ENCODE measurements around the gene ELL3.
A peak's percentile ranks its signal among the peaks of the same experiment; 100 is the strongest.
"Not testable (repeated sequence)": the region's sequence is repeated elsewhere in the genome, so short reads cannot be mapped to it uniquely, and the experiment has no call there.

ELL3 gene

DNA sequence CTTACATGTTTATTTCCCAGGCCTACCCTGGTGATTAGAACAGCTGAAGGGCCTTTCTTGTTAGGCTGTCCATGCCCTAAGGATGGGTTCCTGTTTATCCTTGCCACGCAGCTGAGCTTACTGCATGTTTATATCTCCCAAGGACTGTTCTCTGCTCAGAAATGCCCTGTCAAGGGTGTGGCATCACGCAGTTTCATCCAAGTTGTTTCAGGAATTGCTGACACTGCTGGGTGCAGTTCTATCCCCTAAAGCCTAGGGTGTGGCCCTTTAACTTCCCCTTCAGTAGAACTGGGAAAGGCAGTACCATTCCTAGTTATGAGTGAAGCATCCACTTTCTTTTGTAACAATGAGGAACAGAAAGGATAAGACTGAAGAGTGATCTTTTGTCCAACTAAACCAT is 5.0 kb downstream of the ELL3 start:
- Mint-ChIP-seq H3K36me3 (ENCODE audit: low read depth) (peaks cover 89% of the 10 kb centered on the region), H3K4me1 (ENCODE audit: low read depth) (peaks cover 11% of the 10 kb centered on the region), H3K27me3 (no peaks in the 10 kb centered on the region), H3K9me3 (no peaks in the 10 kb centered on the region), H3K4me3 (no peak overlapping the region), H3K27ac (peak overlapping the region; percentile 71)
- no peak for DNase-seq

DNA sequence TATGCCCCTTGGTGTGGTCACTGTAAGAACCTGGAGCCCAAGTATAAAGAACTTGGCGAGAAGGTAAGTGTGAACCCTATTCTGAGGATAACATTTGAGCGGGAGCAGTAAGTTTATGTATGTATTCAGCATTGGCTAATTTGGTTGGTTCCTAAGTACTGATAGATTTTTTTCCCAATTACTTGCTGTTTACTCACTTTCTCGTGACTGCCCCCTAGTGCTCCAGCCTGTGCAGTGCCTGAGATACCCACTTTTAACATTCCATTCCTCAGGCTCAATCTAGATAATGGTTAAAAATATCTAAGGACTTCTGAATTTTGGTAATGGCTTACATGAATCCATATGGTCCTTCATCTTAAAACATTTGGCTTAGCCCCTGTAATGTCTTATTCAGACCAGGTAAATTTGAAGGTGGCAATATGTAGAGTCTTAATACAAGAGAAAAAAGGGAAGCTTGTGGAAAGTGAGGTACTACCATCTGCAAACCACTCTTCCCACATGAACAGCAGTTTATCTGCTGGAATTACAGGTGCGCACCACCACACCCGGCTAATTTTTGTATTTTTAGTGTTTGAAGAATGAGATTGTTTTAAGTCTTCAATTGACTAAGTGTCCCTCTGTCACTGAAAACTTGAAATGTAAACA is 7.1 kb downstream of the ELL3 start:
- peak; percentile 66 for DNase-seq
- Mint-ChIP-seq H3K4me1 (ENCODE audit: low read depth) (peaks cover 2% of the 10 kb centered on the region), H3K9me3 (no peaks in the 10 kb centered on the region), H3K4me3 (no peak overlapping the region), H3K36me3 (ENCODE audit: low read depth) (peaks cover 98% of the 10 kb centered on the region), H3K27me3 (no peaks in the 10 kb centered on the region), H3K27ac (peak overlapping the region; percentile 38)

DNA sequence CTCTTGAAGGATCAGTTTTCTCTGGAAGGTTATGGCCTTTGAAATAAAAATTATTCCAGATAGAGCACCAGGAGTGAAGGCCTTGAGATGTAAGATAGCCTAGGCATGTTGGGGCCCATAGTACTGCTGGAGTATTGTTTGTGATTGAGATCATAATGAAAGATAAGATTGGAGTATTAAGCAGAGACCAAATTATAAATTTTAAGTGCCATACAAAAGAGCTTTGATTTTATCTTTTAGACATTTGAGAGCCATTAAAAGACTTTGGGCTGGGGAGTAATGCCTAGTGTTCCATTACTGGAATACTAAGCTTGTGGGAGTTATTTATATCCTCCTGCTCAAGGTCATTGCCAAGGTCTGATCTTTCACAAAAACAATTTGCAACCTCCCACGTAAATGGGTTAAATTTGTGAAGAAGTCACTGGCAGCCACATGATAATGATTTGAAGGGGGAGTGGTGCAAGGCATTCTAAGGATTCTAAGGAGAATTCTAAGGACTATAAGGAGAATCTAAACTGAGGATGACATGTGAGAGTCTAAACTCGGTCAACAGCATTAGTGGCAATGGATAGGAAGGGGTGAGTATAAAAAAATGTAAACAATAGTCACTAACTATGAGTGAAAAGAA is 12.8 kb downstream of the ELL3 start:
- Mint-ChIP-seq H3K9me3 (no peaks in the 10 kb centered on the region), H3K27me3 (no peaks in the 10 kb centered on the region), H3K4me1 (ENCODE audit: low read depth) (peaks cover 6% of the 10 kb centered on the region), H3K27ac (peak overlapping the region; percentile 38), H3K4me3 (no peak overlapping the region), H3K36me3 (ENCODE audit: low read depth) (peaks cover 96% of the 10 kb centered on the region)
- DNase-seq: no peak

DNA sequence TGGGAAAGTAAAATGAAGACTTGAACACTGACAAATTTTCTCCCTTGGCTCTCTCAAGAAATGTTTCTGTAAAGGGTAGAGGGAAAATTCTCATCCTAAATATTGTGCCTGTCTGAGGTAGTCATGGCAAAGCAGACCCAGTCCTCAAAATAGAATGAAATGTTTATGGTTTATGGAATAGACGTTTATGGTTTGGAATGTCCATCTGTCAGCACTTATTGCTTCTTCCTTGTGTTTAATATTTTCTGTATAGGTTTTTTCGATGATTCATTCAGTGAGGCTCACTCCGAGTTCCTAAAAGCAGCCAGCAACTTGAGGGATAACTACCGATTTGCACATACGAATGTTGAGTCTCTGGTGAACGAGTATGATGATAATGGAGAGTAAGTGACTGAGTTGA is 13.9 kb downstream of the ELL3 start:
- no peak overlapping the region for H3K4me3 Mint-ChIP-seq
- no peak for DNase-seq
- H3K36me3 Mint-ChIP-seq (ENCODE audit: low read depth): peaks cover 94% of the 10 kb centered on the region
- H3K9me3 Mint-ChIP-seq: no peaks in the 10 kb centered on the region
- peaks cover 4% of the 10 kb centered on the region for H3K4me1 Mint-ChIP-seq (ENCODE audit: low read depth)
- H3K27ac Mint-ChIP-seq: peak overlapping the region; percentile 75
- H3K27me3 Mint-ChIP-seq: no peaks in the 10 kb centered on the region

DNA sequence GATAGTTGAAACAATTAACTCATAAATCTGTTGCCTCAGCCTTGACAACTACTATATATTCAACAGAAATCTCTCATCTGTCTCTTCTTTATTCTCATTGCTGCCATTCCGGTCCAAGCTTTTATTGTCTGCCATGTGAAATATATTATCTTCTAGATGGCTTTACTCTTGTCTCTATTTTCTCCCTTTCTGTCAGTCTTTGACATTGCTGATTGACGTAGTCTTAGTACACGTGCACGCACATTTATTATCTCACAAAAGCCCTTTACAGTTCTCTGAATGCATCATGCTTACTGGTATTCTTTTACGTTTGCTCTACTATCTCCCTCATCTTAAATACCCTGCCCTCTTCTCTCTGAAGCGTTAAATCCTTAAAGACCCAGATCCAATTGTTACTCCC is 24.9 kb downstream of the ELL3 start:
- Mint-ChIP-seq H3K4me3 (peak overlapping the region; percentile 14), H3K9me3 (no peaks in the 10 kb centered on the region), H3K4me1 (ENCODE audit: low read depth) (peaks cover 52% of the 10 kb centered on the region), H3K36me3 (ENCODE audit: low read depth) (peaks cover 80% of the 10 kb centered on the region), H3K27me3 (no peaks in the 10 kb centered on the region), H3K27ac (peak overlapping the region; percentile 98)
- no peak for DNase-seq

DNA sequence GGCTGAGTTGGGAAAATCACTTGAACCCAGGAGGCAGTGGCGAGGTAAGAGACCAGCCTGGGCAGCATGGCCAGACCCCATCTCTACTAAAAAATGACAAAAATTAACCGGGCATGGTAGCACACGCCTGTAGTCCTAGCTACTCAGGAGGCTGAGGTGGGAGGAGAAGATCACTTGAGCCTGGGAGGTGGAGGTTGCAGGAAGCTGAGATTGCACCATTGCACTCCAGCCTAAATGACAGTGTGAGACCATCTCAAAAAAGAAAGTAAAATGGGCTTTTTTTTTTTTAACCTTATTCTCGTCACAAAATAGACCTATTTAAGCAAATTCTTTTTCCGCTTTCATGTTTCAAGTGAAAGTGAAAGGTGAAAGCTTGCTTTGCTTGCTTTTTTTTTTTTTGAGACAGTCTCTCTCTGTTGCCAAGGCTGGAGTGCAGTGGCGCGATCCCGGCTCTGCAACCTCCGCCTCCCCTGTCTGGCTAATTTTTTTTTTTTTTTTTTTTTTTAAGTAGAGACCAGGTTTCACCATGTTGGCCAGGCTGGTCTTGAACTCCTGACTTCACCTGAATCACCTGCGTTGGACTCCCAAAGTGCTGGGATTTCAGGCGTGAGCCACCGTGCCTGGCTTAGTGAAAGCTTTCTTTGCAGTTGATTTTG is 26.9 kb downstream of the ELL3 start:
- H3K9me3 Mint-ChIP-seq: no peaks in the 10 kb centered on the region

DNA sequence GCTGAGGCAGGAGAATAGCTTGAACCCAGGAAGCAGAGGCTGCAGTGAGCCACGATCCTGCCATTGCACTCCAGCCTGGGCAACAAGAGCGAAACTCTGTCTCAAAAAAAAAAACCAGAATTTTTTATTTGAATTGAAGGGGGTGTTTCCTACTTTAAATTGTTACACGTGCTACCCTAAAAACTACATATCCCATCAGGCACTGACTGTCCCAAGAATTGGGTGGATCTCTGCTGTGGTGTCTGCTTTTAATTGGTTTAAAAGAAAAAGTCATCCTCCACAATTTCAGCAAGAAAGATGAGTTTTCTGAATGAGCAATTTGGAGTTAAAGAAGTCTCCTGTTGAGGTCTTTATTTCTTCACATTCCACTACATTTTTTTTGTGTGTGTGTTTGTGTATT is 28.4 kb downstream of the ELL3 start:
- H3K9me3 Mint-ChIP-seq: no peaks in the 10 kb centered on the region
- H3K27me3 Mint-ChIP-seq: no peaks in the 10 kb centered on the region
- peaks cover 54% of the 10 kb centered on the region for H3K4me1 Mint-ChIP-seq (ENCODE audit: low read depth)
- peak overlapping the region; percentile 98 for H3K27ac Mint-ChIP-seq
- no peak for DNase-seq
- peaks cover 50% of the 10 kb centered on the region for H3K36me3 Mint-ChIP-seq (ENCODE audit: low read depth)
- peak overlapping the region; percentile 90 for H3K4me3 Mint-ChIP-seq

More for the DNA sequence above, 26.9 kb downstream of the ELL3 start:
- peaks cover 64% of the 10 kb centered on the region for H3K36me3 Mint-ChIP-seq (ENCODE audit: low read depth)
- peaks cover 56% of the 10 kb centered on the region for H3K4me1 Mint-ChIP-seq (ENCODE audit: low read depth)
- peak overlapping the region; percentile 90 for H3K4me3 Mint-ChIP-seq
- peak overlapping the region; percentile 98 for H3K27ac Mint-ChIP-seq
- peak; percentile 49 for DNase-seq
- no peaks in the 10 kb centered on the region for H3K27me3 Mint-ChIP-seq

DNA sequence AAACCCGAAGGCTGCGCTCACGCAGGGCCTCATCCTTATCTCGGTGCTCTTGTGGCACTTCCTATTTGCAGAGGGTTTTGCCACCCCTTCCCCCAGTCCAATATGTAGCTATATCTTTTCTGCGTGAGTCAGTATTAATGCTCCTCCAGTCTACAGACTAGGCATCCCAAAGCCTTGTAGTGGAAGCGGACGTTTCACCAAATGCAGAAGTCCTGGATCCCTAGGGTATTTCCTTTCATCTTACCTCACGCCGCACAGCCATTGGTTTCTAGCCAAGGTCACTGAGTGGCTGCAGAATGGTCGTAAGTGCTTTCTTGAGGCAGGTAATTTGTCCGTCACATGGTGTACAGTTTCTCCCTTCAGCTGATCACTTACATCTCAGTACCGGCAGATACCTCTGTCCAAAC is 29.9 kb downstream of the ELL3 start:
- DNase-seq, H3K27me3 Mint-ChIP-seq, H3K9me3 Mint-ChIP-seq: not testable (repeated sequence)
- Mint-ChIP-seq H3K4me1 (ENCODE audit: low read depth) (peaks cover 41% of the 10 kb centered on the region), H3K4me3 (peak overlapping the region; percentile 90), H3K36me3 (ENCODE audit: low read depth) (peaks cover 36% of the 10 kb centered on the region), H3K27ac (peak overlapping the region; percentile 98)

DNA sequence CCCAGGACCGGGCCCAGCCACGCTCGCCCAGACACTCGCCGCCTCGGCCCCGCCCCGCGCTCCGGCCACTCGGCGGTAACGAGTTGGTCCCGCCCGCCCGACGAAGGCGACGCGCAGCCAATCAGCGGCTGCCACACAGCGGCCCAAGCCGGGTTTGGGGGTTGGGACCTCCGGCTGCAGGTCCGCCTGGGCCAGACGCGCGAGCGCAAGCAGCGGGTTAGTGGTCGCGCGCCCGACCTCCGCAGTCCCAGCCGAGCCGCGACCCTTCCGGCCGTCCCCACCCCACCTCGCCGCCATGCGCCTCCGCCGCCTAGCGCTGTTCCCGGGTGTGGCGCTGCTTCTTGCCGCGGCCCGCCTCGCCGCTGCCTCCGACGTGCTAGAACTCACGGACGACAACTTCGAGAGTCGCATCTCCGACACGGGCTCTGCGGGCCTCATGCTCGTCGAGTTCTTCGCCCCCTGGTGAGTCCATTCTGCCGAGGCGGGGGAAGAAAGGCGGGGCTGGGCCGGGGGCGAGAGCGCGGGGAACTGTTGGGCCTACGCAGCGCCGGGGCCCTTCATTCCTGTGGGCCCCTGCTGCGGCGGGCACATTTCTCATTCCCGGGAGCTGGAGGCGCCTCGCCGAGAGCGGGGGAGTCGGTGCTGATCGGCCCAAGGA is 30.4 kb downstream of the ELL3 start, which contains the start of gene PDIA3:
Gene PDIA3 (plus strand): TSS at position 194 of the 658 bp plus-strand sequence. CDS start 102 bp downstream, at position 296.
- not testable (repeated sequence) for H3K27me3 Mint-ChIP-seq, H3K9me3 Mint-ChIP-seq
- peaks cover 30% of the 10 kb centered on the region for H3K36me3 Mint-ChIP-seq (ENCODE audit: low read depth)
- DNase-seq: peak; percentile 93
- peak within 1 kb of the TSS; percentile 98 for H3K27ac Mint-ChIP-seq
- H3K4me3 Mint-ChIP-seq: peak within 1 kb of the TSS; percentile 90
- peaks cover 36% of the 10 kb centered on the region for H3K4me1 Mint-ChIP-seq (ENCODE audit: low read depth)

DNA sequence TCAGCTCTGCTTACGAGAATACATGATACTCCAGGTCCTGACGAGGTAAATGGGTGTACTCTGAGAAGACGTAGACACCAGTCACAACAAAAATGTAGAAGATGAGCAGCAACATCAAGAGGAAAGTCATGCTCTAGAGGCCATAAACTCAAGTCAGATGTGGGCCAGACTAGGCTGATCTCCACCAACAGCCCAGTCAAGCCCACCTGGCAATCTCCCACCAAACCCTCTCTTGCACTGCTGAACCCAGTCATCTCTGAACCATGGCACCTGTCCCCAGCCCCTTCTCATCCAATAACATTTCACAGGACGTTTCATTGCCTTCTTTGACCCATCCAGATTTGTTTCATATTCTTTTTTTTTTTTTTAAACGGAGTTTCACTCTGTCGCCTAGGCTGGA is 41.4 kb downstream of the ELL3 start:
- no peaks in the 10 kb centered on the region for H3K36me3 Mint-ChIP-seq (ENCODE audit: low read depth)
- no peaks in the 10 kb centered on the region for H3K27me3 Mint-ChIP-seq
- no peak overlapping the region for H3K27ac Mint-ChIP-seq
- H3K9me3 Mint-ChIP-seq: no peaks in the 10 kb centered on the region
- H3K4me1 Mint-ChIP-seq (ENCODE audit: low read depth): peaks cover 6% of the 10 kb centered on the region
- no peak for DNase-seq
- no peak overlapping the region for H3K4me3 Mint-ChIP-seq

DNA sequence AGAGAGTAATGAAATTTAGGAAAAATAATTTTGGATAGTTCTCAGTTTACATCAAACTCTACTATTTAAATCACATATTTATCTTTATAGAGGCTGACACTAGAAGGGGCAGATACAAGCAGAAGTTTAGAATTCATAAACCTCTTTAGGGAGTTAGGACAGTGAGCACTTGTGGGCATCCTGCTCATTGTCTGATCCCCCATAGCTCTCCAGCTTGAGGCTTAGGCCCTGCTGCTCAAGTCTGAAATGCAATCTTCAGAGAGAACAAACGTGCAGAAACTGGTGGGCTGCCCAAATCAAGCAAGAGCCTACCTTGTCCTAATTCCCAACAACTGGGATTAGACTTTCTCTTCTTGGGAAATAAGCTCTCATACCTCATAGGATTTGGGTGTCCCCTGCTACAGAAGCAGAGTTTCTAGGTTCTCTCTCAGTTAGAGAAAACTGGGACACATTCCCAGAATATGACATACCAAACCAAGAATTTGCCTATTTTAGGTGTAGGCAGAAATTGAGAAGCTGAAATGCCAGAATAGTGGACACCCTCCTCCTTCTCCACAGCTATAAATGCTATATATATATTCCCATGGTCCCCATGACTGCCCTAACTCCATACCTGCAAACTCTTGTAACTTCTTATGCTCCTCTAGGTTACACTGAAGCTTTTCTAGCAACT is 48.6 kb downstream of the ELL3 start:
- not testable (repeated sequence) for H3K27me3 Mint-ChIP-seq; DNase-seq; H3K4me3 Mint-ChIP-seq; H3K4me1 Mint-ChIP-seq (ENCODE audit: low read depth); H3K9me3 Mint-ChIP-seq; H3K27ac Mint-ChIP-seq; H3K36me3 Mint-ChIP-seq (ENCODE audit: low read depth)

DNA sequence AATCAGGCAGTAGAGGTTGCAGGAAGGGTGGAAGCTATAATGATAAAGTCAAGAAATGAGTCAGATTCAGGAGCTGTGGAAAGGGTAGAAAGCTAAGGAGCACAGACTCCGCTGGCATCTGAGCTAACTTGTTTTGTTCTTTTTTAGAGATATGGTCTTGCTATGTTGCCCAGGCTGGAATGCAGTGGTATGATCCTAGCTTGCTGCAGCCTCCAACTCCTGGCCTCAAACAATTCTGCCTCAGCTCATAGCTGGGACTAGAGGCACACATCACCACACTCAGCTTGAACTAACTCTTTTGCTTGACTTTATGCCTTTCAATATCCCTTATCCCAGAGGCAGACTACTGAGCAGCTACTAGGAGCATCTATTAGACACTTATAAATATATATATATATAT is 50.5 kb downstream of the ELL3 start:
- not testable (repeated sequence) for DNase-seq; H3K4me3 Mint-ChIP-seq; H3K27me3 Mint-ChIP-seq; H3K4me1 Mint-ChIP-seq (ENCODE audit: low read depth); H3K9me3 Mint-ChIP-seq; H3K27ac Mint-ChIP-seq; H3K36me3 Mint-ChIP-seq (ENCODE audit: low read depth)

DNA sequence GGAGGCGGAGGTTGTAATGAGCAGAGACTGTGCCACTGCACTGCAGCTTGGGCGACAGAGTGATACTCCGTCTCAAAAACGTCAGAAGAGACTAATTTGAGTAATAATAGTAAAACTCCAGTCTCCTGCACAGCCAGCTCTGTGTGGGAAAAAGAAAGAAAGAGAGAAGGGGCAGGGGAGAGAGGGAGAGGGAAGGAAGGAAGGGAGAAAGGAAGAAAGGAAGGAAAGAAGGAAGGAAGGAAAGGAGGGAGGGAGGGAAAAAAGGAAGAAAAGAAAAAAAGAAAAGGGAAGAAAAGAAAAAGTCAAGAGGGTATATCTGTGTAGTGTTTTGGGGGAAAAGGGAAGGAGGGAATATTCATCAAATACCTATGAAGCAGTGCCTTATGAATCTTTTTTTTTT is 53.6 kb downstream of the ELL3 start:
- Mint-ChIP-seq H3K36me3 (ENCODE audit: low read depth) (no peaks in the 10 kb centered on the region), H3K4me1 (ENCODE audit: low read depth) (no peaks in the 10 kb centered on the region), H3K4me3 (no peak overlapping the region), H3K9me3 (no peaks in the 10 kb centered on the region), H3K27ac (no peak overlapping the region), H3K27me3 (peaks cover 4% of the 10 kb centered on the region)
- no peak for DNase-seq
